GM12875 (cell line): ENCODE measurements around the gene IL1R1.

Experiments
- H3K4me3 ChIP-seq: one replicate; pipeline ENCODE4 v1.5.1; 2011; ENCODE audit warnings: low read depth, low read length, control low read depth
- CTCF ChIP-seq: IDR thresholded peaks from 2 replicates; pipeline ENCODE4 v1.5.1; 2011; ENCODE audit warnings: low read depth, mild to moderate bottlenecking, control low read depth, inconsistent platforms, low read length, moderate library complexity, borderline replicate concordance; ENCODE audit not compliant: insufficient read depth

IL1R1 gene

DNA sequence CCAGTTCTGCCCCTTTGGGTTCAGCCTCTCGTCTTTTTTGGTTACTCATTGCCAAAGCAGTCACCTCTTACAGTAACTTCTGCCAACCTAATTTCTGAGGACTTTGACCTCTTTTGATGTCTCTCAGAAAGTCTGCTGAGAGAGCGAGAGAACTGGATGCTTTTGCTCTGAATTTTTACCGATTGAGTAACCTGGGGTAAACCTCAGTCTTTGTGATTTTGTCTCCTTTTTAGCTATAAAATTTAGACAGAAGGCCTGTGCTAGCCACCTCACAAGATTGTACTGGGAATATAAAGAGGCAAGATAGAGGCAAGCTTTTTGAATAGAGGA, 34.8 kb upstream of the IL1R1 start:
- TF ChIP-seq CTCF: no peak
- H3K4me3 ChIP-seq: no peak overlapping the region

GRCh38 chr2:102109016-102109415, 33.5 kb upstream of the IL1R1 start:
- TF ChIP-seq CTCF: no peak
- H3K4me3 ChIP-seq: no peak overlapping the region

- H3K4me3 ChIP-seq: no peak overlapping the region
- no peak for TF ChIP-seq CTCF
Measured at GRCh38 chr2:102110171-102110570, 32.4 kb upstream of the IL1R1 start.

DNA sequence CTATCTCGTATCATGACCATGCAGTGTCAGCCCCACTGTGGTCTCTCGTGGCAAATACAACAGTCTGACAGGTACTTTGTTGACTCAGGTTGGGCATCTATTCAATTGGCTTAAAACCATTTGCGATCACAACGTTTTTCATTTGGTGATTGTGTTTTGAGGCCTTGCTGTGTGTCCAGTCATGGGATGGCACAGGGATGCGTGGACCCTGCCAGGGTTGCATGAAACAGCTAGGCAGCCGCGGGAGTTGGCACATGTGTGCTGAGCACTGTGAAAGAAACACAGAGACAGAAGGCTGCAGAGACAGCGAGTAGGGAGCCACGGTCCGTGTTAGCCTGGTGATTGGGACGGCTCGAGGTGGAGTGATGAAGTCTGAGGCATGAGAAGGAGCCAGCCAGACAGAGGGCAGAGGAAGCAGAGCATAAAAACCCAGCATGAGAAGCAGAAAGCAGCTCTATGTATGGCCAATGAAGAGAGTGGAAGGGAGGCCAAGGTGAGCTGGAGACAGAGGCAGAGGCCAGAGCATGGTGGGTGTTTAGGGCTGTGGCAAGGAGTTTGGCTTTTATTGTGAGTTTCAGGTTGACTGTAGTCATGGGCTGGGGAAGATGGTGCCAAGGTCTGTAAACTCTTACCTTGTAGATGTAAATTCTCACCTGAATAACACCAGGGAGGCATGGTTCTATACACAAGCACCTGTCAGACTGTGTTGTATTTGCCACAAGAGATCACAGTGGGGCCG, 31.8 kb upstream of the IL1R1 start:
- no peak for TF ChIP-seq CTCF
- H3K4me3 ChIP-seq: no peak overlapping the region

DNA sequence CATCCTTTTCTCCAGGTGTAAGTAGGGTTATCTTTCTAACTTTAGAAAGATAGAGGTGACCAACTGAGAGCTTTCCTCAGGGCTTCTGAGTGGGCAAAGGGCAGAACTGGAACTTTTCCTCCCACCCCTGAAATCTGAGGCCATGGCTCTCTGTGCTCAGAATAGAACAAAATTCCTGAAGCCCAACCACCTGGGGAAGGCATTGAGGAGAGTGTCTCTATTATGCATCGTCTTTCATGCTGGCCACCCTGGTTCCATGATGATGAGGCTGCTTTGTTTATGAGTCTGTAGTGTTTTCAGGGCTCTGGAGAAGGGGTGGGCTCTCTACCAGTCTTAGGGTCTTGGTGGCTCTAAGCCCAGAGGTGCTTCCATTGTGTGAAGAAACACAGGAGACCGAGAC, 30.7 kb upstream of the IL1R1 start:
- H3K4me3 ChIP-seq: no peak overlapping the region
- no peak for TF ChIP-seq CTCF

DNA sequence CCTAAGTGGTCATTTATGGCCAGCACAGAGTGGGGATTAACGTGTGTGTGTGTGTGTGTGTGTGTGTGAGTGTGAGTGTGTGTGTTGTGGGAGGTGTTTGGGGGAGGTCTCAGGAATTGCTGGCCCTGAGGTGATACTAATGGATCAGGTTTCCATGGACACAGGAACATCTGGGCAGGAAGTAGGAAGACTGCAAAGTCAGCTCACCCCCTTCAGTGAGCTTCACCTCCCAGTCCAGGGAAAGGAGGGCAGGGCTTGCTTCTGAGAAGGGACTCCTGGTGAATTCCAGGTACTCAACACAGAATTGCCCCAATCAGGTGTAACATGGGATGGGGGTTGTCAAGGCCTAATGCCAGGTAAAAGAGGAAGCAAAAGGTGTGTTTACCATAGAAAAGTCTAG, 30.3 kb upstream of the IL1R1 start:
- no peak overlapping the region for H3K4me3 ChIP-seq
- no peak for TF ChIP-seq CTCF

DNA sequence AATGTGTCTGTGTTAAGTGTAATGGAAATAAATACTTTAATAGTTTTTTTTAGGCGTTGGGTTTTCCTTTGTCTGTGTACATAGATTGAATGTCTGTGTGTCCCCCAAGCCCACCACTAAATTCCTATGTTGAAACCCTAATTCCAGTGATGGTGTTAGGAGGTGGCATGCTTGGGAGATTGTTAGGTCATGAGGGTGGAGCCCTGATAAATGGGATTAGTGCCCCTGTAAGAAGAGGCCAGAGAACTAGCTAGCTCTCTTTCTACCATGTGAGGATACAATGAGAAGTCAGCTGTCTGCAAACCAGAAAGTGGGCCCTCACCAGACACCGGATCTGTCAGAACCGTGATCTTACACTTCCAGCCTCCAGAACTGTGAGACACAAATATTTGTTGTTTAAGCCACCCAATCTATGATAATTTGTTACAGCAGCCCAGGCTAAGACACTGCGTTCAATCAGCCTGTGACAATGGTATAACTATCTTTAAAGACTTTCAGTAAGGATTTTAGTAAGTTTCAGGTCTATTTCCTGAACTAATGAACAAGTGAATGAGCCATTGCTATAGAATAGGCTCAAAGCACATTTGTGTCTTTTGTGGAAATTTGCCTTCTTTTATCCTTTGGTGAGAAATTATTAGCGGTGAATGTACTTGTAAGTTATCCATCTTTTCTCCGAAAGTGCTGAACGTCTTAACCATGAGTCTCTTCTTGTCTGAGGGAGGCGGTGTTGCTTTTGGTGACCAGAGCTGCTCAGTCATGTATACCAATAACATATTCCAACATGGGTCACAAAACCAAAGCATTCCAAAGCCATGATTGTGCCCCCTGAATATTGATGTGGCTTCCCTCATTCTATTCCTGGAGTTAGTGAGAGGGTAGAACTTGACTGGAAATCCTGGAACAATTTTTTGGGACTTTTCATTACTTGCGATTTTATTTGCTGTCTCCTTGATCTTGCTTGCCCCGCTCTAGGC, 29.6 kb upstream of the IL1R1 start:
- no peak overlapping the region for H3K4me3 ChIP-seq
- no peak for TF ChIP-seq CTCF
